Prostate gland (tissue), 2 donors: Measurements from ENCODE around the gene EFR3B.
"Not testable (repeated sequence)": the region's sequence is repeated elsewhere in the genome, so short reads cannot be mapped to it uniquely, and the experiment has no call there.

Source experiments
- POLR2A ChIP-seq: fragments of 450-650 bp; IDR thresholded peaks from one replicate; pipeline ENCODE4 v1.6.1; 2016; ENCODE audit warnings: antibody characterized with exemption, mild to moderate bottlenecking
- POLR2AphosphoS5 ChIP-seq: sonication (generic); formaldehyde crosslinking; IDR thresholded peaks from one replicate; pipeline ENCODE4 v1.6.1; 2017; ENCODE audit warnings: antibody characterized with exemption
- TF ChIP-seq, protein P1 (sequence below), 4 experiments: fragments of 200-600 bp in 2 of 4; fragments of 450-650 bp in 2 of 4; sonication (generic) in 2 of 4; IDR thresholded peaks; 1 replicate in 3 of 4; 2 replicates in 1 of 4; pipeline ENCODE4 v1.5.1; 2016 to 2019; ENCODE audit warnings: antibody characterized with exemption in 4 of 4, mild to moderate bottlenecking in 2 of 4, moderate library complexity in 2 of 4

- TF ChIP-seq, protein P1, sequence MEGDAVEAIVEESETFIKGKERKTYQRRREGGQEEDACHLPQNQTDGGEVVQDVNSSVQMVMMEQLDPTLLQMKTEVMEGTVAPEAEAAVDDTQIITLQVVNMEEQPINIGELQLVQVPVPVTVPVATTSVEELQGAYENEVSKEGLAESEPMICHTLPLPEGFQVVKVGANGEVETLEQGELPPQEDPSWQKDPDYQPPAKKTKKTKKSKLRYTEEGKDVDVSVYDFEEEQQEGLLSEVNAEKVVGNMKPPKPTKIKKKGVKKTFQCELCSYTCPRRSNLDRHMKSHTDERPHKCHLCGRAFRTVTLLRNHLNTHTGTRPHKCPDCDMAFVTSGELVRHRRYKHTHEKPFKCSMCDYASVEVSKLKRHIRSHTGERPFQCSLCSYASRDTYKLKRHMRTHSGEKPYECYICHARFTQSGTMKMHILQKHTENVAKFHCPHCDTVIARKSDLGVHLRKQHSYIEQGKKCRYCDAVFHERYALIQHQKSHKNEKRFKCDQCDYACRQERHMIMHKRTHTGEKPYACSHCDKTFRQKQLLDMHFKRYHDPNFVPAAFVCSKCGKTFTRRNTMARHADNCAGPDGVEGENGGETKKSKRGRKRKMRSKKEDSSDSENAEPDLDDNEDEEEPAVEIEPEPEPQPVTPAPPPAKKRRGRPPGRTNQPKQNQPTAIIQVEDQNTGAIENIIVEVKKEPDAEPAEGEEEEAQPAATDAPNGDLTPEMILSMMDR (IDR thresholded peaks at IDR 0.05): not testable (repeated sequence)
- TF ChIP-seq POLR2A, POLR2AphosphoS5: not testable (repeated sequence)
Measured at GRCh38 chr2:25150993-25151392, 109.1 kb downstream of the EFR3B start.
